Osteocyte (in vitro differentiated cells): ENCODE data around the gene MOB3B. TPM values are rescaled to one million over a fixed set of nuclear protein-coding genes. Genes with fewer than 3 reads are reported as not detected.
A peak's percentile ranks its signal among the peaks of the same experiment; 100 is the strongest.

Source experiments
- DNase-seq: peaks from one replicate; pipeline ENCODE4 v3.0.0; 2021; ENCODE audit warnings: mixed read lengths; ENCODE audit not compliant: unreplicated experiment; ENCODE audit errors: extremely low spot score
- H3K27ac Mint-ChIP-seq: one replicate; pipeline ENCODE4 v1.8.0; 2021; ENCODE audit warnings: mild to moderate bottlenecking, mixed read lengths; ENCODE audit not compliant: unreplicated experiment
- H3K27me3 Mint-ChIP-seq: one replicate; pipeline ENCODE4 v1.8.0; 2021; ENCODE audit warnings: mixed read lengths; ENCODE audit not compliant: unreplicated experiment
- H3K36me3 Mint-ChIP-seq: one replicate; pipeline ENCODE4 v1.8.0; 2021; ENCODE audit warnings: mixed read lengths; ENCODE audit not compliant: unreplicated experiment
- H3K4me1 Mint-ChIP-seq: one replicate; pipeline ENCODE4 v1.8.0; 2021; ENCODE audit warnings: mixed read lengths; ENCODE audit not compliant: unreplicated experiment
- H3K4me3 Mint-ChIP-seq: one replicate; pipeline ENCODE4 v1.8.0; 2021; ENCODE audit warnings: mild to moderate bottlenecking, moderate library complexity, mixed read lengths; ENCODE audit not compliant: unreplicated experiment
- H3K9me3 Mint-ChIP-seq: one replicate; pipeline ENCODE4 v1.8.0; 2021; ENCODE audit warnings: mixed read lengths; ENCODE audit not compliant: unreplicated experiment
- total RNA-seq: library from RNA; stranded (reverse); gene quantifications from 2 replicates; pipeline ENCODE4 v1.2.1, GENCODE V29; 2021
- TF ChIP-seq, protein P1 (sequence below): fragments of 200-600 bp; sonication (generic); IDR thresholded peaks from 2 replicates; pipeline ENCODE4 v1.5.0; 2021; ENCODE audit warnings: antibody characterized with exemption, mild to moderate bottlenecking, moderate library complexity

Gene MOB3B
- total RNA-seq, 1 donor from 2014 or later = 7.6 TPM

DNA sequence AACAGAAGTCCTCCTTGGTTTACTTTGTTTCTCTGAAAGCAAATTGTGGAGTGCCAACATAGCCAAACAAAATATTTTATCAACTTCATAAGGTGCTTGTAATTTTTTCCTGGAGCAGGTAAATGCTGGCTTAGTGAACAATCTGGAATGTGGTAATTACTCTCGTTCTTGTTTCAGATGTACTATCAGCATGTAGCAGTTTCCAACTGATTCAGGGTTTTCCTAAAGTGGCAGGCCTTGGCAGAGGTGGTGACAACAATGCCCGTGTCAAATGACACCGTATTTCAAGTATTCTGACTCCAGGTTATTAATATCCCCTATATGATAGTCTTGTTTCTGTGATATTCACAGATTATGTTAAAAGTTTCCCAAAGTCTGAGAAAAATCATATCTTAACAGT lies 42.4 kb upstream of the MOB3B start:
- no peaks in the 10 kb centered on the region for H3K9me3 Mint-ChIP-seq
- peaks cover 7% of the 10 kb centered on the region for H3K27me3 Mint-ChIP-seq
- peak overlapping the region; percentile 83 for H3K27ac Mint-ChIP-seq
- no peaks in the 10 kb centered on the region for H3K36me3 Mint-ChIP-seq
- TF ChIP-seq, protein P1, sequence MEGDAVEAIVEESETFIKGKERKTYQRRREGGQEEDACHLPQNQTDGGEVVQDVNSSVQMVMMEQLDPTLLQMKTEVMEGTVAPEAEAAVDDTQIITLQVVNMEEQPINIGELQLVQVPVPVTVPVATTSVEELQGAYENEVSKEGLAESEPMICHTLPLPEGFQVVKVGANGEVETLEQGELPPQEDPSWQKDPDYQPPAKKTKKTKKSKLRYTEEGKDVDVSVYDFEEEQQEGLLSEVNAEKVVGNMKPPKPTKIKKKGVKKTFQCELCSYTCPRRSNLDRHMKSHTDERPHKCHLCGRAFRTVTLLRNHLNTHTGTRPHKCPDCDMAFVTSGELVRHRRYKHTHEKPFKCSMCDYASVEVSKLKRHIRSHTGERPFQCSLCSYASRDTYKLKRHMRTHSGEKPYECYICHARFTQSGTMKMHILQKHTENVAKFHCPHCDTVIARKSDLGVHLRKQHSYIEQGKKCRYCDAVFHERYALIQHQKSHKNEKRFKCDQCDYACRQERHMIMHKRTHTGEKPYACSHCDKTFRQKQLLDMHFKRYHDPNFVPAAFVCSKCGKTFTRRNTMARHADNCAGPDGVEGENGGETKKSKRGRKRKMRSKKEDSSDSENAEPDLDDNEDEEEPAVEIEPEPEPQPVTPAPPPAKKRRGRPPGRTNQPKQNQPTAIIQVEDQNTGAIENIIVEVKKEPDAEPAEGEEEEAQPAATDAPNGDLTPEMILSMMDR = no peak
- peaks cover 18% of the 10 kb centered on the region for H3K4me1 Mint-ChIP-seq
- no peak for DNase-seq
- peak overlapping the region; percentile 97 for H3K4me3 Mint-ChIP-seq

DNA sequence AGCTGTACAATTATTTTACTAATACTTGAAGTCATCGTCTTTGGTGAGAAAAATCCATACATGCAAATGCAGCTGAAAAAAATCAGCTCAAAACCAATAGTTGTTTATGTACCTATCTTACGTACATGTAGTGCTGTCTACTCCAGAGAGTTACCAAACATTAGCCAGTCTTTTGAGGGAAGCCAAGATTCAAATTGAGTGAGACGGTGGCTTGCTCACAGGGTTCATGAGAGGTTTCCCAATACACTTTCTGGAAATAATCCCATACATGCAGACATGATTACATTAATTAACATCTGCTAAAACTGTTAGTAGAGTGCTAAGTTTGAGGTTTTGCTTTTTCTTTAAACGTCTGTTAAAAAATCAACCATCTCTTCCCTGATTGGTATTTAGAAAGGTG lies 41.4 kb upstream of the MOB3B start:
- peaks cover 7% of the 10 kb centered on the region for H3K27me3 Mint-ChIP-seq
- H3K27ac Mint-ChIP-seq = no peak overlapping the region
- H3K9me3 Mint-ChIP-seq = no peaks in the 10 kb centered on the region
- DNase-seq = no peak
- no peak overlapping the region for H3K4me3 Mint-ChIP-seq
- peaks cover 18% of the 10 kb centered on the region for H3K4me1 Mint-ChIP-seq
- peaks cover 2% of the 10 kb centered on the region for H3K36me3 Mint-ChIP-seq
- TF ChIP-seq, protein P1 = no peak

DNA sequence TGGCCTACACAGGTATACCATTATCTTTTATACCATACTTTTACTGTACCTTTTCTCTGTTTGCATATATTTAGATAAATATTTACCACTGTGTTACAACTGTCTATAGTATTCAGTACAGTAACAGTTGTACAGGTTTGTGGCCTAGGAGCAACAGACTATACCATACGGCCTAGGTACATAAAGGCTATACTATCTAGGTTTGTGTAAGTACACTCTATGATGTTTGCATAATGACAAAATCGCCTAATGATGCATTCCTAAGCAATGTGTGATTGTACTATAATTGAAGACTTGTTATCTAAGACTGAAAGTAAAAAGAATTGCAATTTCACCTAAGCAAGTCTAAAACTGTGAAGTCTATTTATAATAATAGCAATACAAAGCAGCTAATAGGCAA lies 39.8 kb upstream of the MOB3B start:
- DNase-seq = no peak
- Mint-ChIP-seq H3K36me3 (peaks cover 13% of the 10 kb centered on the region), H3K27ac (no peak overlapping the region)

DNA sequence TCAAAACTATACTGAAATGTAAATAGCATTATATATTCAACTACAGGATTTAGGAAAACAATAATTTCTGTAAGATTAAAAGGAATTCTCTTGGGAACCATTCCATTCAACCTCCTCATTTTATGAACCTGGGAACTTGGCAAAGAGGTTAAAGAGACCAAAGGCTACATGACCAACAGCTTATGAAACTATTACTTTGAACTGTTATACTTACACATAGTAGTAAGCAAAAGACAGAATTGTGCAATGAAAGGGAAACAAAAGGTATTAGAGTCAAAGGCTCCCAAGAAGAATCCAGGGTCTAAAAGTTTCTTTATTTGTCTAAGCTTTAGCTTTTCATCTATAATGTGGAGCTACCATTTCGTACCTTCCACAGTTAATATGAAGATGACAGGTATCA lies 36.5 kb upstream of the MOB3B start:
- H3K9me3 Mint-ChIP-seq = no peaks in the 10 kb centered on the region
- no peak overlapping the region for H3K4me3 Mint-ChIP-seq
- no peak overlapping the region for H3K27ac Mint-ChIP-seq
- no peaks in the 10 kb centered on the region for H3K4me1 Mint-ChIP-seq
- no peaks in the 10 kb centered on the region for H3K27me3 Mint-ChIP-seq
- TF ChIP-seq, protein P1 = no peak
- DNase-seq = no peak
- peaks cover 19% of the 10 kb centered on the region for H3K36me3 Mint-ChIP-seq

More for the DNA sequence above, 39.8 kb upstream of the MOB3B start:
- Mint-ChIP-seq H3K4me3 (no peak overlapping the region), H3K27me3 (no peaks in the 10 kb centered on the region), H3K9me3 (no peaks in the 10 kb centered on the region), H3K4me1 (peaks cover 15% of the 10 kb centered on the region)
- TF ChIP-seq, protein P1 = no peak

DNA sequence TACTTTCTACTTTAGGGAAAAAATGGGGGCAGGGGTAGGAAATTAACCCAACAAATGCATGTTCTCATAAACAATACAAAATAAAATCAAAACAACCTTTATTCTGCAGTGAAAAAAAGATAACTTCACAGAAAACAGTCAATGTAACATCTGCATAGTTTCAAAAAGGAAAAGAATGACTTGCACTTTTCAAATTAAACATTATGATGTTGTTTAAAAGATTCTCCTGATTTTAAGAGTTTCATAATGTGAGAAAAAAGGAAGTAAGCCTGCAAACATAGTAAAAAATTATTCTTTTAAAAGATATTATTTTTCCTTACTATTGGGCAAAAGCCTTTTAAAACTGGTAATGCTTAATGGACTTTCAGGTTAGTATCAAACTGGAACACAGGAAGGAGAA lies 36.1 kb upstream of the MOB3B start:
- H3K27ac Mint-ChIP-seq = no peak overlapping the region
- H3K36me3 Mint-ChIP-seq = peaks cover 19% of the 10 kb centered on the region
- no peak for DNase-seq
- TF ChIP-seq, protein P1 = no peak
- no peaks in the 10 kb centered on the region for H3K27me3 Mint-ChIP-seq
- no peak overlapping the region for H3K4me3 Mint-ChIP-seq
- H3K4me1 Mint-ChIP-seq = no peaks in the 10 kb centered on the region
- H3K9me3 Mint-ChIP-seq = no peaks in the 10 kb centered on the region
